K562 (cell line): ENCODE results near the gene OTOP3. TPM values are rescaled to one million over a fixed set of nuclear protein-coding genes. Genes with fewer than 3 reads are reported as not detected.

ENCODE experiments used
- ATAC-seq: fragments of 200-7000 bp; cut with Tn5 transposase; 3 replicates; pipeline ENCODE4 v1.9.1; 2020; ENCODE audit warnings: moderate library complexity
- BruUV-seq: library from RNA; stranded (reverse); fragments of 400-500 nt; replicated peaks from 2 replicates; lab custom pipeline; 2021; lab: Mats Ljungman, UMichigan
- CTCF ChIA-PET: fragments of 300-600 bp; formaldehyde crosslinking; extraction: SDS; loops from one replicate; lab custom pipeline; 2021; ENCODE audit warnings: low intra/inter-chr PET ratio; lab: Yijun Ruan, JAX
- POLR2A ChIA-PET: fragments of 300-600, 350-650 bp; sonication (Branson Sonifier 250); formaldehyde crosslinking; extraction: SDS; loops from one replicate; lab custom pipeline; 2021; ENCODE audit warnings: antibody characterized with exemption, inconsistent platforms; lab: Yijun Ruan, JAX
- DNase-seq, 4 experiments: peaks; one replicate each; pipeline versions ENCODE4 v3.0.0 to v3.0.0-alpha.2; 2011 to 2018; ENCODE audit warnings: low spot score in 3 of 4, mixed read lengths in 3 of 4; ENCODE audit errors: extremely low read depth in 1 of 4
- FAIRE-seq: peaks from 2 replicates; lab custom pipeline; 2011; peaks lifted over from hg19 to GRCh38; lab: Jason Lieb, UNC
- H2AFZ ChIP-seq: 2 replicates; pipeline ENCODE4 v1.6.0; 2011; ENCODE audit warnings: low read depth, low read length, control low read depth, inconsistent platforms
- H3K27ac ChIP-seq: fragments of 200-600 bp; 3 replicates; pipeline ENCODE4 v1.8.0; 2011; ENCODE audit warnings: low read depth, mild to moderate bottlenecking, control low read depth, inconsistent platforms, low read length, moderate library complexity, mixed read lengths; ENCODE audit errors: extremely low read depth
- H3K27me3 ChIP-seq, 2 experiments: fragments of 300-600 bp in 1 of 2; 2 replicates in 1 of 2; 3 replicates in 1 of 2; pipeline versions ENCODE4 v1.6.0 to v1.8.0; 2011; ENCODE audit warnings: inconsistent platforms in 2 of 2, low read length in 2 of 2, mild to moderate bottlenecking in 1 of 2, mixed read lengths in 1 of 2, moderate library complexity in 1 of 2; ENCODE audit not compliant: control insufficient read depth in 2 of 2, insufficient read depth in 2 of 2
- H3K36me3 ChIP-seq: fragments of 300-600 bp; 3 replicates; pipeline ENCODE4 v1.8.0; 2011; ENCODE audit warnings: mild to moderate bottlenecking, low read length, inconsistent platforms; ENCODE audit not compliant: control insufficient read depth, insufficient read depth
- H3K4me1 ChIP-seq, 2 experiments: fragments of 200-600 bp in 1 of 2; replicated peaks in 1 of 2; 2 replicates in 1 of 2; 3 replicates in 1 of 2; pipeline versions ENCODE4 v1.5.1 to v1.8.0; 2011; ENCODE audit warnings: inconsistent platforms in 2 of 2, low read length in 2 of 2, mild to moderate bottlenecking in 1 of 2, mixed read lengths in 1 of 2, moderate library complexity in 1 of 2; ENCODE audit not compliant: control insufficient read depth in 2 of 2, insufficient read depth in 2 of 2
- H3K4me2 ChIP-seq: 2 replicates; pipeline ENCODE4 v1.6.1; 2011; ENCODE audit warnings: low read length, control low read depth, inconsistent platforms, mixed read lengths; ENCODE audit not compliant: insufficient read depth
- H3K4me3 ChIP-seq: fragments of 200-600 bp; sonication (generic), shearing (Covaris generic); 2 replicates; pipeline ENCODE4 v1.5.1; 2016; ENCODE audit warnings: control low read depth, inconsistent platforms
- H3K79me2 ChIP-seq: fragments of 200-600 bp; 3 replicates; pipeline ENCODE4 v1.8.0; 2011; ENCODE audit warnings: low read length, inconsistent platforms; ENCODE audit not compliant: control insufficient read depth, insufficient read depth
- H3K9ac ChIP-seq, 2 experiments: 2 replicates each; pipeline versions ENCODE4 v1.6.0 to v1.6.1; 2011; ENCODE audit warnings: low read depth in 2 of 2, low read length in 2 of 2, control low read depth in 1 of 2, inconsistent platforms in 1 of 2, mild to moderate bottlenecking in 1 of 2, mixed read lengths in 1 of 2; ENCODE audit not compliant: insufficient read depth in 1 of 2
- H3K9me1 ChIP-seq: one replicate; pipeline ENCODE4 v1.6.0; 2011; ENCODE audit warnings: inconsistent platforms, mild to moderate bottlenecking, low read length, moderate library complexity; ENCODE audit not compliant: control insufficient read depth, insufficient read depth
- H3K9me3 ChIP-seq: replicated peaks from 2 replicates; pipeline ENCODE4 v1.5.1; 2011; ENCODE audit warnings: low read depth, low read length, inconsistent platforms; ENCODE audit not compliant: control insufficient read depth, insufficient read depth
- H4K20me1 ChIP-seq: replicated peaks from 2 replicates; pipeline ENCODE4 v1.6.1; 2011; ENCODE audit warnings: low read length, inconsistent platforms, mixed read lengths; ENCODE audit not compliant: control insufficient read depth, insufficient read depth
- BRCA1 ChIP-seq, 2 experiments: fragments of 450-650 bp in 1 of 2; sonication (generic) in 1 of 2; formaldehyde crosslinking in 1 of 2; IDR thresholded peaks; 2 replicates each; pipeline versions ENCODE4 v1.5.0 to v1.6.1; 2017 to 2020; ENCODE audit warnings: mild to moderate bottlenecking in 1 of 2, missing genetic modification reagents in 1 of 2
- GTF2E2 ChIP-seq: fragments of 200-800 bp; sonication (Bioruptor generic); IDR thresholded peaks from 2 replicates; pipeline ENCODE4 v1.6.1; 2016; ENCODE audit warnings: missing genetic modification characterization, missing compliant biosample characterization
- PYGO2 ChIP-seq: fragments of 450-650 bp; IDR thresholded peaks from 2 replicates; pipeline ENCODE4 v1.6.1; 2016; ENCODE audit warnings: mild to moderate bottlenecking, missing genetic modification characterization, moderate library complexity, missing compliant biosample characterization
- ZNF184 ChIP-seq: sonication (generic); formaldehyde crosslinking; IDR thresholded peaks from 2 replicates; pipeline ENCODE4 v1.5.0; 2020; ENCODE audit warnings: missing genetic modification reagents
- WGBS: fragments of 100-300 bp; shearing (Covaris generic); methylation state at CpG from one replicate; pipeline ENCODE4 v1.1.6; 2016; ENCODE audit warnings: low coverage, mixed read lengths; ENCODE audit not compliant: insufficient coverage; ENCODE audit errors: missing lambda C conversion rate; 5-methylcytosine and 5-hydroxymethylcytosine counted together
- in situ Hi-C: fragments of 300-500 bp; cut with MboI; formaldehyde crosslinking; loops from 4 replicates; pipeline ENCODE4 v1.15.0; 2018; ENCODE audit warnings: inconsistent platforms, mixed read lengths
- intact Hi-C: fragments of 100-400 bp; cut with micrococcal nuclease; formaldehyde crosslinking; loops from 2 replicates; pipeline ENCODE4 v1.14.2; 2022
- polyA plus RNA-seq, 8 experiments: library from polyadenylated mRNA; depleted of rRNA in 4 of 8; stranded (reverse) in 5 of 8; unstranded in 3 of 8; fragments of >200 nt; fragmentation: Nextera tagmentation in 2 of 8; fragmentation: Illumina TruSeq in 1 of 8; extraction: Ambion mirVana in 2 of 8; extraction: Trizol in 1 of 8; gene quantifications; 2 replicates each; pipeline versions ENCODE4 v1.2.1 to v1.2.3, GENCODE V29; 2011 to 2014; ENCODE audit warnings: inconsistent platforms in 1 of 8, missing spikeins in 1 of 8
- total RNA-seq, 7 experiments: library from RNA; depleted of rRNA in 6 of 7; stranded (reverse); fragments of >200 nt in 6 of 7; fragmentation: Illumina TruSeq in 2 of 7; extraction: Trizol in 2 of 7; gene quantifications; 2 replicates each; pipeline versions ENCODE4 v1.2.1 to v1.2.3, GENCODE V29; 2011 to 2021; ENCODE audit warnings: low replicate concordance in 1 of 7
- TF ChIP-seq, protein P1 (sequence below), 2 experiments: fragments of 450-650 bp in 1 of 2; sonication (generic) in 1 of 2; formaldehyde crosslinking in 1 of 2; IDR thresholded peaks in 1 of 2; conservative IDR thresholded peaks in 1 of 2; 2 replicates each; pipeline versions ENCODE4 v1.6.1 to v1.8.1; 2016 to 2023; ENCODE audit warnings: mild to moderate bottlenecking in 2 of 2, moderate library complexity in 2 of 2, inconsistent platforms in 1 of 2, missing genetic modification reagents in 1 of 2
- TF ChIP-seq, protein P2 (sequence below): fragments of 250-450 bp; sonication (Bioruptor Pico); IDR thresholded peaks from 2 replicates; pipeline ENCODE4 v1.5.0; 2021; ENCODE audit warnings: mild to moderate bottlenecking, moderate library complexity
- TF ChIP-seq, protein P3 (sequence below): sonication (generic); formaldehyde crosslinking; IDR thresholded peaks from 2 replicates; pipeline ENCODE4 v1.8.0; 2022; ENCODE audit warnings: mild to moderate bottlenecking, low read depth, missing genetic modification reagents
- TF ChIP-seq, protein P4 (sequence below): sonication (generic); formaldehyde crosslinking; IDR thresholded peaks from 2 replicates; pipeline ENCODE4 v1.8.1; 2023; ENCODE audit warnings: mild to moderate bottlenecking, missing genetic modification reagents

The OTOP3 gene
- total and polyA plus RNA-seq, 9 of the 15 experiments (the other 6 are each of a cell fraction or from before 2014, with no cell fraction given) = not detected

DNA sequence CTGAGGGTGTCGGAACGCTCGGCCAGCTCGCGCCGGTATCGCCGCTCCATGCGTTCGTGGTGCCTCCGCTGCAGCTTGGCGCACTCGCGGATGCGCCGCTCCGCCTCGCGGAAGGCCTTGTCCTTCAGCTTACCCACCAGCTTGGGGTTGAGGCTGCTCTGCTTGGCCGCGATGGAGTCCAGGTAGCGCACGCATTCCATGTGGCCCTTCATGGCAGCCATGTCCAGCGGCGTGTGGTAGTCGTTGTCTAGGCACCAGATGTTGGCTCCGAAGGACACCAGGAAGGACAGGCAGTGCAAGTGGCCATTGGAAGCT, 15.4 kb upstream of the OTOP3 start:
- Histone ChIP-seq H3K36me3 (no peaks in the 10 kb centered on the region), H3K9ac (no peak overlapping the region), H4K20me1 (no peaks in the 10 kb centered on the region), H3K27ac (no peak overlapping the region), H3K4me3 (no peak overlapping the region), H3K9me3 (no peaks in the 10 kb centered on the region), H3K4me1 (peaks cover 18 to 67% of the 10 kb centered on the region in 2 experiments), H3K4me2 (no peak overlapping the region), H3K27me3 (peaks cover 7 to 16% of the 10 kb centered on the region in 2 experiments; a peak in 4 of 5 replicates), H3K79me2 (no peaks in the 10 kb centered on the region), H3K9me1 (no peaks in the 10 kb centered on the region), H2AFZ (no peak overlapping the region)
- intact Hi-C loops (loop anchor here (10.0 kb wide), 1 partner anchor 85 kb away; no protein-coding TSS in a partner anchor), in situ Hi-C loops (loop anchor here (5.0 kb wide), 1 partner anchor 37 kb away; no protein-coding TSS in a partner anchor)
- no peak for ATAC-seq
- CTCF ChIA-PET = interaction anchor here (1.4 kb wide), 1 partner anchor 40 kb away, joined by 7 read pairs; no protein-coding TSS in a partner anchor
- no peak for DNase-seq
- POLR2A ChIA-PET = interaction anchor here (0.6 to 1.4 kb wide), 4 partner anchors 24 to 90 kb away, joined by 3 to 5 read pairs (median 4); partner anchors contain the start of gene FDXR
- WGBS = 91% methylated on average over 19 of the region's 27 CpGs
- no peak for FAIRE-seq
- no TSS peak for BruUV-seq
- TF ChIP-seq, protein P1, sequence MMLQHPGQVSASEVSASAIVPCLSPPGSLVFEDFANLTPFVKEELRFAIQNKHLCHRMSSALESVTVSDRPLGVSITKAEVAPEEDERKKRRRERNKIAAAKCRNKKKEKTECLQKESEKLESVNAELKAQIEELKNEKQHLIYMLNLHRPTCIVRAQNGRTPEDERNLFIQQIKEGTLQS (IDR thresholded peaks at IDR 0.05) = peak; percentile 18; the same call in 1 of the 2 replicates
- TF ChIP-seq, protein P1 (CRISPR knock-in tag; conservative IDR thresholded peaks at IDR 0.05) = no peak
- TF ChIP-seq PYGO2 (tag) = no peak
- TF ChIP-seq GTF2E2 (tag) = no peak
- TF ChIP-seq, protein P2, sequence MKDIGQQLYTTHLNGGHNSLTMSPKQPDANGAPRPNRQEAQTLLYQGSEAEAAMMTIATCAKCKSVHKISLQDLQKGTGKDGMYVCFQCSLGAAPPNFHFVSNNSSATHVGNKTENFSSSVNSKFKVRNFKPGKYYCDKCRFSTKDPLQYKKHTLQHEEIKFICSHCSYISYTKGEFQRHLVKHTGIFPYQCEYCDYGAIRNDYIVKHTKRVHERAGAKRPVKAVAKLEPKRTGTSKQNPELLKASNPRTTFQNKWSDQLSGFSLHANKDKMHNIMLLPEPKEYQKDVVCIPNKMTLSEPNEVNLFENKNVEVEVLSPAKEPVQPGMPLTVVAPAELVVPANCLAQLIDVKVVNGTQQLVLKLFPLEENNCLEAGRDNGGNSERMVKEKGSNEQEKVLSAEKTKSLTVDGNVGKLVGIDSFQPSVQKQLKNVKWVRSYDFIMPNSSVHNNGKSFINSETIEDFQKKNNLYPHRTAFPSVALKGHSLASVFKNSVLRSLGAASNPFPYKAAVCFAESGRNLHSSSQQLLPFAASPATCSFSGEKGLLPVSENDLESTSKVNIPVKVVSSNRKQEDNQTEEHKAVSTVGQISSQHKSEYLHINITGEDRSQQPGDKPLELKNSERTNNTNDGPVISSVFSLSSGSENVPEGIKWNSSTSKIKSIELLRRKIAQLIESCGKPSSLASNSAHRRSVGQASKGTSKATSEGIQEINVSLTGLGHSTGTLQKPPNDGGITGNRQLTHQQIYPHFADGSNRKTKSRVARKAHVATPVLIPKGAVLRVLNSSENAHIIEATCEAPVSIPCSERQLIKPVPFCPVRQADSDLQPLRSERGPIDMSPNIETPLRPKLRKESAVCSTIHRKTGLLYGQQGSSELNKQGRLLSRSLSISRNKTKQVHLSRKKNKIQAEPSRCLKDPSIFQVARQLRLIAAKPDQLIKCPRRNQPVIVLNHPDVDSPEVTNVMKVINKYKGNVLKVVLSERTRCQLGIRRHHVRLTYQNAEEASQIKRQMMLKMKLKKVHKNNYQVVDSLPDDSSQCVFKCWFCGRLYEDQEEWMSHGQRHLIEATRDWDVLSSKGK = no peak
- no peak for TF ChIP-seq BRCA1 (IDR thresholded peaks at IDR 0.05)
- no peak for TF ChIP-seq BRCA1 (CRISPR knock-in tag; IDR thresholded peaks at IDR 0.05)
- no peak for TF ChIP-seq ZNF184 (CRISPR knock-in tag)
- TF ChIP-seq, protein P3, sequence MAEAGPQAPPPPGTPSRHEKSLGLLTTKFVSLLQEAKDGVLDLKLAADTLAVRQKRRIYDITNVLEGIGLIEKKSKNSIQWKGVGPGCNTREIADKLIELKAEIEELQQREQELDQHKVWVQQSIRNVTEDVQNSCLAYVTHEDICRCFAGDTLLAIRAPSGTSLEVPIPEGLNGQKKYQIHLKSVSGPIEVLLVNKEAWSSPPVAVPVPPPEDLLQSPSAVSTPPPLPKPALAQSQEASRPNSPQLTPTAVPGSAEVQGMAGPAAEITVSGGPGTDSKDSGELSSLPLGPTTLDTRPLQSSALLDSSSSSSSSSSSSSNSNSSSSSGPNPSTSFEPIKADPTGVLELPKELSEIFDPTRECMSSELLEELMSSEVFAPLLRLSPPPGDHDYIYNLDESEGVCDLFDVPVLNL (CRISPR knock-in tag) = no peak
- TF ChIP-seq, protein P4, sequence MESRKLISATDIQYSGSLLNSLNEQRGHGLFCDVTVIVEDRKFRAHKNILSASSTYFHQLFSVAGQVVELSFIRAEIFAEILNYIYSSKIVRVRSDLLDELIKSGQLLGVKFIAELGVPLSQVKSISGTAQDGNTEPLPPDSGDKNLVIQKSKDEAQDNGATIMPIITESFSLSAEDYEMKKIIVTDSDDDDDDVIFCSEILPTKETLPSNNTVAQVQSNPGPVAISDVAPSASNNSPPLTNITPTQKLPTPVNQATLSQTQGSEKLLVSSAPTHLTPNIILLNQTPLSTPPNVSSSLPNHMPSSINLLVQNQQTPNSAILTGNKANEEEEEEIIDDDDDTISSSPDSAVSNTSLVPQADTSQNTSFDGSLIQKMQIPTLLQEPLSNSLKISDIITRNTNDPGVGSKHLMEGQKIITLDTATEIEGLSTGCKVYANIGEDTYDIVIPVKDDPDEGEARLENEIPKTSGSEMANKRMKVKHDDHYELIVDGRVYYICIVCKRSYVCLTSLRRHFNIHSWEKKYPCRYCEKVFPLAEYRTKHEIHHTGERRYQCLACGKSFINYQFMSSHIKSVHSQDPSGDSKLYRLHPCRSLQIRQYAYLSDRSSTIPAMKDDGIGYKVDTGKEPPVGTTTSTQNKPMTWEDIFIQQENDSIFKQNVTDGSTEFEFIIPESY (CRISPR knock-in tag) = peak; percentile 95
